Liver (tissue), 9 donors: Measurements from ENCODE around the gene C11orf24. TPM values are rescaled to one million over a fixed set of nuclear protein-coding genes. Genes with fewer than 3 reads are reported as not detected.

Experiments used
- DNase-seq: peaks from one replicate; pipeline ENCODE4 v3.0.0-alpha.2; 2017; ENCODE audit warnings: low spot score
- H3K27ac ChIP-seq, 2 donors: one replicate each; pipeline ENCODE4 v1.7.0; 2013; ENCODE audit warnings: inconsistent platforms in 2 of 2, low read length in 2 of 2, control low read depth in 1 of 2, low read depth in 1 of 2, mild to moderate bottlenecking in 1 of 2
- H3K27me3 ChIP-seq, 4 donors: one replicate each; pipeline versions ENCODE4 v1.6.1 to v1.7.0; 2013; ENCODE audit warnings: low read length in 3 of 4, inconsistent platforms in 1 of 4, mild to moderate bottlenecking in 1 of 4, moderate library complexity in 1 of 4; ENCODE audit not compliant: control insufficient read depth in 4 of 4, insufficient read depth in 4 of 4
- H3K36me3 ChIP-seq, 4 donors: one replicate each; pipeline versions ENCODE4 v1.6.1 to v1.7.0; 2013; ENCODE audit warnings: low read length in 3 of 4, mild to moderate bottlenecking in 3 of 4, low read depth in 1 of 4, moderate library complexity in 1 of 4; ENCODE audit not compliant: control insufficient read depth in 4 of 4, insufficient read depth in 3 of 4
- H3K4me1 ChIP-seq, 4 donors: one replicate each; pipeline versions ENCODE4 v1.6.1 to v1.7.0; 2013; ENCODE audit warnings: low read length in 3 of 4, mild to moderate bottlenecking in 3 of 4, moderate library complexity in 1 of 4; ENCODE audit not compliant: control insufficient read depth in 4 of 4, insufficient read depth in 4 of 4
- H3K4me3 ChIP-seq, 3 donors: one replicate each; pipeline versions ENCODE4 v1.6.1 to v1.7.0; 2013; ENCODE audit warnings: low read length in 3 of 3, control low read depth in 1 of 3, low read depth in 1 of 3, mild to moderate bottlenecking in 1 of 3
- H3K9ac ChIP-seq, 2 donors: one replicate each; pipeline ENCODE4 v1.7.0; 2013; ENCODE audit warnings: low read length in 2 of 2, mild to moderate bottlenecking in 2 of 2, moderate library complexity in 2 of 2, control low read depth in 1 of 2, low read depth in 1 of 2
- H3K9me3 ChIP-seq, 4 donors: one replicate each; pipeline versions ENCODE4 v1.6.1 to v1.7.0; 2013; ENCODE audit warnings: low read length in 3 of 4; ENCODE audit not compliant: control insufficient read depth in 4 of 4
- ATF3 ChIP-seq: IDR thresholded peaks from 2 replicates; pipeline ENCODE4 v1.6.1; 2016; ENCODE audit warnings: antibody characterized with exemption
- CTCF ChIP-seq: fragments of 150-350 bp; IDR thresholded peaks from 2 replicates; pipeline ENCODE4 v1.5.1; 2017; ENCODE audit warnings: improper control_type of control experiment, low read depth, low read length; ENCODE audit not compliant: missing input control
- FOXA1 ChIP-seq: IDR thresholded peaks from 2 replicates; pipeline ENCODE4 v1.6.1; 2016; ENCODE audit warnings: antibody characterized with exemption
- FOXA2 ChIP-seq: IDR thresholded peaks from 2 replicates; pipeline ENCODE4 v1.6.1; 2016; ENCODE audit warnings: antibody characterized with exemption
- GABPA ChIP-seq, 2 donors: IDR thresholded peaks in 1 of 2; conservative IDR thresholded peaks in 1 of 2; 2 replicates each; pipeline ENCODE4 v1.6.1; 2016; ENCODE audit warnings: antibody characterized with exemption in 2 of 2, mild to moderate bottlenecking in 1 of 2, moderate library complexity in 1 of 2
- HNF4A ChIP-seq, 2 donors: conservative IDR thresholded peaks; 2 replicates each; pipeline ENCODE4 v1.6.1; 2016; ENCODE audit warnings: antibody characterized with exemption in 2 of 2, mild to moderate bottlenecking in 2 of 2
- HNF4G ChIP-seq: IDR thresholded peaks from 2 replicates; pipeline ENCODE4 v1.6.1; 2016; ENCODE audit warnings: antibody characterized with exemption
- JUND ChIP-seq, 2 donors: IDR thresholded peaks; 2 replicates each; pipeline ENCODE4 v1.6.1; 2016; ENCODE audit warnings: antibody characterized with exemption in 2 of 2
- NR2F2 ChIP-seq: IDR thresholded peaks from 2 replicates; pipeline ENCODE4 v1.6.1; 2016; ENCODE audit warnings: antibody characterized with exemption
- RAD21 ChIP-seq, 2 donors: IDR thresholded peaks; 2 replicates each; pipeline ENCODE4 v1.6.1; 2016; ENCODE audit warnings: antibody characterized with exemption in 2 of 2, mild to moderate bottlenecking in 2 of 2
- REST ChIP-seq: IDR thresholded peaks from 2 replicates; pipeline ENCODE4 v1.6.1; 2016; ENCODE audit warnings: antibody characterized with exemption, mild to moderate bottlenecking
- RXRA ChIP-seq, 2 donors: IDR thresholded peaks; 2 replicates each; pipeline ENCODE4 v1.6.1; 2017 to 2018; ENCODE audit warnings: antibody characterized with exemption in 2 of 2, mild to moderate bottlenecking in 1 of 2
- SP1 ChIP-seq: IDR thresholded peaks from 2 replicates; pipeline ENCODE4 v1.6.1; 2018; ENCODE audit warnings: antibody characterized with exemption, mild to moderate bottlenecking
- TAF1 ChIP-seq: conservative IDR thresholded peaks from 2 replicates; pipeline ENCODE4 v1.6.1; 2016; ENCODE audit warnings: antibody characterized with exemption, mild to moderate bottlenecking
- YY1 ChIP-seq: IDR thresholded peaks from 2 replicates; pipeline ENCODE4 v1.6.1; 2016; ENCODE audit warnings: antibody characterized with exemption, mild to moderate bottlenecking
- ZBTB33 ChIP-seq: IDR thresholded peaks from 2 replicates; pipeline ENCODE4 v1.6.1; 2016; ENCODE audit warnings: antibody characterized with exemption
- WGBS: extraction: QIAGEN DNeasy Blood & Tissue Kit; methylation state at CpG from one replicate; pipeline ENCODE4 v1.1.7; 2013; 5-methylcytosine and 5-hydroxymethylcytosine counted together
- polyA plus RNA-seq, 2 donors: library from polyadenylated mRNA; stranded (reverse) in 1 of 2; unstranded in 1 of 2; fragments of 200-250 nt in 1 of 2; fragments of >200 nt in 1 of 2; fragmentation: Nextera tagmentation in 1 of 2; extraction: Ambion mirVana in 1 of 2; gene quantifications; one replicate each; pipeline versions ENCODE4 v1.2.1 to v1.2.3, GENCODE V29; 2013 to 2015
- total RNA-seq, 2 donors: library from RNA; depleted of rRNA; stranded (reverse); fragments of >200 nt; gene quantifications; one replicate each; pipeline ENCODE4 v1.2.3, GENCODE V29; 2014
- donor health status: healthy.
- donor health status: healthy.
- donor health status: healthy.
- donor health status: healthy.
- donor health status: healthy.

The C11orf24 gene
- total and polyA plus RNA-seq, 4 donors, result 7.8 to 50.3 (median 32.0) TPM

- Histone ChIP-seq H3K27ac (no peak overlapping the region), H3K9me3 (no peaks in the 10 kb centered on the region), H3K9ac (no peak overlapping the region), H3K27me3 (no peaks in the 10 kb centered on the region), H3K4me1 (no peaks in the 10 kb centered on the region), H3K36me3 (no peaks in the 10 kb centered on the region), H3K4me3 (no peak overlapping the region)
- 96% methylated on average over 14 of the region's 14 CpGs for WGBS
- TF ChIP-seq HNF4G (no peak), HNF4A (conservative IDR thresholded peaks at IDR 0.05) (no peak), FOXA2 (no peak), CTCF (no peak), FOXA1 (no peak), YY1 (no peak), TAF1 (no peak), ZBTB33 (no peak), ATF3 (no peak), RXRA (IDR thresholded peaks at IDR 0.05) (no peak), SP1 (no peak), RAD21 (IDR thresholded peaks at IDR 0.05) (no peak), NR2F2 (no peak)
- no peak for DNase-seq
These were observed 11.1 kb upstream of the C11orf24 start for GRCh38 chr11:68282861-68283230.

- Histone ChIP-seq H3K9me3 (no peaks in the 10 kb centered on the region), H3K4me1 (no peaks in the 10 kb centered on the region), H3K27ac (no peak overlapping the region), H3K4me3 (no peak overlapping the region), H3K36me3 (no peaks in the 10 kb centered on the region), H3K9ac (no peak overlapping the region), H3K27me3 (no peaks in the 10 kb centered on the region)
- 60% methylated on average over 15 of the region's 15 CpGs for WGBS
- TF ChIP-seq HNF4A (conservative IDR thresholded peaks at IDR 0.05) (no peak), GABPA (IDR thresholded peaks at IDR 0.05 in 1 of 2, conservative IDR thresholded peaks at IDR 0.05 in 1 of 2) (no peak), SP1 (no peak), RAD21 (IDR thresholded peaks at IDR 0.05) (no peak), HNF4G (no peak), ZBTB33 (no peak), JUND (IDR thresholded peaks at IDR 0.05) (no peak), RXRA (IDR thresholded peaks at IDR 0.05) (no peak), REST (no peak), CTCF (no peak)
- no peak for DNase-seq
These were observed 10.5 kb upstream of the C11orf24 start for GRCh38 chr11:68282141-68282860.
